GM23338 (cell line): Measurements from ENCODE around the gene LCE5A.

Experiments used
- EZH2 ChIP-seq: fragments of 200-600 bp; sonication (generic); IDR thresholded peaks from one replicate; pipeline ENCODE4 v1.8.0; 2017; ENCODE audit warnings: antibody characterized with exemption, mild to moderate bottlenecking, low read depth; ENCODE audit not compliant: unreplicated experiment
- EZH2phosphoT487 ChIP-seq: fragments of 200-600 bp; sonication (generic); IDR thresholded peaks from one replicate; pipeline ENCODE4 v1.8.1; 2018; ENCODE audit warnings: antibody characterized with exemption; ENCODE audit not compliant: unreplicated experiment
- POLR2AphosphoS5 ChIP-seq: IDR thresholded peaks from 2 replicates; pipeline ENCODE4 v1.6.1; 2016; ENCODE audit warnings: antibody characterized with exemption, low read depth
- TF ChIP-seq, protein P1 (sequence below), 2 experiments: fragments of 200-600 bp in 1 of 2; sonication (generic) in 1 of 2; conservative IDR thresholded peaks; 2 replicates each; pipeline versions ENCODE4 v1.5.1 to v1.6.1; 2016 to 2017; ENCODE audit warnings: antibody characterized with exemption in 2 of 2, low read depth in 2 of 2, mild to moderate bottlenecking in 2 of 2, moderate library complexity in 1 of 2
- TF ChIP-seq, protein P2 (sequence below): IDR thresholded peaks from one replicate; pipeline ENCODE4 v1.6.1; 2018; ENCODE audit warnings: antibody characterized with exemption; ENCODE audit not compliant: unreplicated experiment

DNA sequence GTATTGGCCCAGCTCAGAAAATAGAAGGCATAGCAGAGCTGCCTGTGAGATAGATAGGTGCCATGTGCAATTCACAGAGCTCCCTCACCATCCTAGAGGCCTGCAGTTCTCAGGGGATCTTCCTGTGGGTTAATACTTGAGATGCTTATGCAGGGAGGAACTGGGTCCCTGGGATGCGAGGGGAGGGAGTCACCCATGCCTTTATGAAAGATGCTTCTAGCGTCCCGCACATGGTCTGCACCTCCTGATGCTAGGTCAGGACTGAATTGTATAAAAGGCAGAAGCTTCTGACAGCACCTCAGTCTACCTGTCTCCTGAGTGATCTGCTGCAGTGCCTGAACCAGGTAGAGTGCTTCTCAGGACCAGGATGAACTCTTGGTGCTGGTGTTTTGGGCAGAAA, at the start of gene LCE5A:
- TF ChIP-seq, protein P1, sequence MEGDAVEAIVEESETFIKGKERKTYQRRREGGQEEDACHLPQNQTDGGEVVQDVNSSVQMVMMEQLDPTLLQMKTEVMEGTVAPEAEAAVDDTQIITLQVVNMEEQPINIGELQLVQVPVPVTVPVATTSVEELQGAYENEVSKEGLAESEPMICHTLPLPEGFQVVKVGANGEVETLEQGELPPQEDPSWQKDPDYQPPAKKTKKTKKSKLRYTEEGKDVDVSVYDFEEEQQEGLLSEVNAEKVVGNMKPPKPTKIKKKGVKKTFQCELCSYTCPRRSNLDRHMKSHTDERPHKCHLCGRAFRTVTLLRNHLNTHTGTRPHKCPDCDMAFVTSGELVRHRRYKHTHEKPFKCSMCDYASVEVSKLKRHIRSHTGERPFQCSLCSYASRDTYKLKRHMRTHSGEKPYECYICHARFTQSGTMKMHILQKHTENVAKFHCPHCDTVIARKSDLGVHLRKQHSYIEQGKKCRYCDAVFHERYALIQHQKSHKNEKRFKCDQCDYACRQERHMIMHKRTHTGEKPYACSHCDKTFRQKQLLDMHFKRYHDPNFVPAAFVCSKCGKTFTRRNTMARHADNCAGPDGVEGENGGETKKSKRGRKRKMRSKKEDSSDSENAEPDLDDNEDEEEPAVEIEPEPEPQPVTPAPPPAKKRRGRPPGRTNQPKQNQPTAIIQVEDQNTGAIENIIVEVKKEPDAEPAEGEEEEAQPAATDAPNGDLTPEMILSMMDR (conservative IDR thresholded peaks at IDR 0.05; ENCODE audit: low read depth in 2 of 2) = no peak
- TF ChIP-seq EZH2 (no peak), POLR2AphosphoS5 (no peak), EZH2phosphoT487 (no peak)
- TF ChIP-seq, protein P2, sequence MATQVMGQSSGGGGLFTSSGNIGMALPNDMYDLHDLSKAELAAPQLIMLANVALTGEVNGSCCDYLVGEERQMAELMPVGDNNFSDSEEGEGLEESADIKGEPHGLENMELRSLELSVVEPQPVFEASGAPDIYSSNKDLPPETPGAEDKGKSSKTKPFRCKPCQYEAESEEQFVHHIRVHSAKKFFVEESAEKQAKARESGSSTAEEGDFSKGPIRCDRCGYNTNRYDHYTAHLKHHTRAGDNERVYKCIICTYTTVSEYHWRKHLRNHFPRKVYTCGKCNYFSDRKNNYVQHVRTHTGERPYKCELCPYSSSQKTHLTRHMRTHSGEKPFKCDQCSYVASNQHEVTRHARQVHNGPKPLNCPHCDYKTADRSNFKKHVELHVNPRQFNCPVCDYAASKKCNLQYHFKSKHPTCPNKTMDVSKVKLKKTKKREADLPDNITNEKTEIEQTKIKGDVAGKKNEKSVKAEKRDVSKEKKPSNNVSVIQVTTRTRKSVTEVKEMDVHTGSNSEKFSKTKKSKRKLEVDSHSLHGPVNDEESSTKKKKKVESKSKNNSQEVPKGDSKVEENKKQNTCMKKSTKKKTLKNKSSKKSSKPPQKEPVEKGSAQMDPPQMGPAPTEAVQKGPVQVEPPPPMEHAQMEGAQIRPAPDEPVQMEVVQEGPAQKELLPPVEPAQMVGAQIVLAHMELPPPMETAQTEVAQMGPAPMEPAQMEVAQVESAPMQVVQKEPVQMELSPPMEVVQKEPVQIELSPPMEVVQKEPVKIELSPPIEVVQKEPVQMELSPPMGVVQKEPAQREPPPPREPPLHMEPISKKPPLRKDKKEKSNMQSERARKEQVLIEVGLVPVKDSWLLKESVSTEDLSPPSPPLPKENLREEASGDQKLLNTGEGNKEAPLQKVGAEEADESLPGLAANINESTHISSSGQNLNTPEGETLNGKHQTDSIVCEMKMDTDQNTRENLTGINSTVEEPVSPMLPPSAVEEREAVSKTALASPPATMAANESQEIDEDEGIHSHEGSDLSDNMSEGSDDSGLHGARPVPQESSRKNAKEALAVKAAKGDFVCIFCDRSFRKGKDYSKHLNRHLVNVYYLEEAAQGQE = no peak
